ENCODE measurements around the gene FUT4.

GRCh38 chr11:94545264-94546161, 1.8 kb downstream of the FUT4 start:
- TF ChIP-seq, protein P1, sequence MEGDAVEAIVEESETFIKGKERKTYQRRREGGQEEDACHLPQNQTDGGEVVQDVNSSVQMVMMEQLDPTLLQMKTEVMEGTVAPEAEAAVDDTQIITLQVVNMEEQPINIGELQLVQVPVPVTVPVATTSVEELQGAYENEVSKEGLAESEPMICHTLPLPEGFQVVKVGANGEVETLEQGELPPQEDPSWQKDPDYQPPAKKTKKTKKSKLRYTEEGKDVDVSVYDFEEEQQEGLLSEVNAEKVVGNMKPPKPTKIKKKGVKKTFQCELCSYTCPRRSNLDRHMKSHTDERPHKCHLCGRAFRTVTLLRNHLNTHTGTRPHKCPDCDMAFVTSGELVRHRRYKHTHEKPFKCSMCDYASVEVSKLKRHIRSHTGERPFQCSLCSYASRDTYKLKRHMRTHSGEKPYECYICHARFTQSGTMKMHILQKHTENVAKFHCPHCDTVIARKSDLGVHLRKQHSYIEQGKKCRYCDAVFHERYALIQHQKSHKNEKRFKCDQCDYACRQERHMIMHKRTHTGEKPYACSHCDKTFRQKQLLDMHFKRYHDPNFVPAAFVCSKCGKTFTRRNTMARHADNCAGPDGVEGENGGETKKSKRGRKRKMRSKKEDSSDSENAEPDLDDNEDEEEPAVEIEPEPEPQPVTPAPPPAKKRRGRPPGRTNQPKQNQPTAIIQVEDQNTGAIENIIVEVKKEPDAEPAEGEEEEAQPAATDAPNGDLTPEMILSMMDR (IDR thresholded peaks at IDR 0.05), result no peak
- no peak for TF ChIP-seq ZFX (IDR thresholded peaks at IDR 0.05; ENCODE audit: borderline replicate concordance)
